ENCODE measurements around the gene WFDC9. TPM values are rescaled to one million over a fixed set of nuclear protein-coding genes. Genes with fewer than 3 reads are reported as not detected.

Gene WFDC9
- total RNA-seq, 1 experiment from 2014 or later = not detected

- Histone ChIP-seq H3K4ac (ENCODE audit: low read depth, low read length) (no peak overlapping the region), H3K27me3 (ENCODE audit: insufficient read depth, low read length) (no peaks in the 10 kb centered on the region), H3K23me2 (ENCODE audit: insufficient read length, low read depth, low read length, poor library complexity, severe bottlenecking) (no peaks in the 10 kb centered on the region), H3K14ac (ENCODE audit: insufficient read depth, low read length) (no peak overlapping the region), H3K23ac (ENCODE audit: insufficient read length, low read depth, low read length) (no peak overlapping the region), H2BK5ac (ENCODE audit: insufficient read length, low read length) (no peak overlapping the region), H3K27ac (ENCODE audit: insufficient read length, low read depth, low read length) (no peak overlapping the region), H3K4me2 (ENCODE audit: insufficient read depth, insufficient read length, low read length) (no peak overlapping the region), H2BK20ac (ENCODE audit: low read depth, low read length, poor library complexity, severe bottlenecking) (no peak overlapping the region), H3K56ac (ENCODE audit: insufficient read length, low read depth, low read length) (no peak overlapping the region), H2BK12ac (ENCODE audit: insufficient read length, low read depth, low read length) (no peak overlapping the region), H3K9ac (ENCODE audit: extremely low read depth, insufficient read length, low read length) (no peak overlapping the region), H4K91ac (ENCODE audit: insufficient read length, low read depth, low read length) (no peak overlapping the region), H2AFZ (ENCODE audit: low read length) (no peak overlapping the region), H2AK5ac (ENCODE audit: insufficient read length, low read length) (no peak overlapping the region), H4K5ac (ENCODE audit: insufficient read length, low read depth, low read length) (no peak overlapping the region), H2BK120ac (ENCODE audit: low read depth, low read length, poor library complexity, severe bottlenecking) (no peak overlapping the region), H3K79me2 (ENCODE audit: insufficient read depth, low read length) (no peaks in the 10 kb centered on the region), H3T11ph (ENCODE audit: low read length) (no peak overlapping the region), H3K18ac (ENCODE audit: insufficient read length, low read depth, low read length) (no peak overlapping the region), H3K79me1 (ENCODE audit: insufficient read depth, low read depth, low read length, poor library complexity, severe bottlenecking) (no peaks in the 10 kb centered on the region), H3K4me1 (ENCODE audit: insufficient read depth, low read length) (peaks cover 3% of the 10 kb centered on the region; the same call in 1 of the 2 replicates), H4K8ac (replicated peaks; ENCODE audit: insufficient read length, low read depth, low read length) (no peak overlapping the region), H4K20me1 (ENCODE audit: control insufficient read depth, insufficient read depth, insufficient read length) (no peaks in the 10 kb centered on the region), H3K9me3 (ENCODE audit: control insufficient read depth, low read depth, low read length) (no peaks in the 10 kb centered on the region), H2BK15ac (ENCODE audit: low read depth, low read length) (no peak overlapping the region)
- Mint-ChIP-seq H3K27ac (no peak overlapping the region), H3K4me3 (no peak overlapping the region), H3K27me3 (ENCODE audit: low read depth) (no peaks in the 10 kb centered on the region; the same call in 1 of the 2 replicates), H3K36me3 (ENCODE audit: insufficient read depth in 1 of 3, low read depth in 3 of 3) (peaks cover 0 to 1% (median 0%) of the 10 kb centered on the region in 3 experiments; a peak in 2 of 7 replicates), H3K9me3 (peaks cover 8% of the 10 kb centered on the region in 2 experiments; a peak in 4 of 5 replicates), H3K4me1 (peaks cover 0 to 2% of the 10 kb centered on the region in 2 experiments; a peak in 1 of 4 replicates)
- no peak for TF ChIP-seq CTCF (conservative IDR thresholded peaks at IDR 0.05)
- DNase-seq = no peak
These were observed 41.7 kb upstream of the WFDC9 start for GRCh38 chr20:45672765-45673164.
